ENCODE results near the gene EIF2S1.
"Not testable (repeated sequence)": the region's sequence is repeated elsewhere in the genome, so short reads cannot be mapped to it uniquely, and the experiment has no call there.

The EIF2S1 gene

DNA sequence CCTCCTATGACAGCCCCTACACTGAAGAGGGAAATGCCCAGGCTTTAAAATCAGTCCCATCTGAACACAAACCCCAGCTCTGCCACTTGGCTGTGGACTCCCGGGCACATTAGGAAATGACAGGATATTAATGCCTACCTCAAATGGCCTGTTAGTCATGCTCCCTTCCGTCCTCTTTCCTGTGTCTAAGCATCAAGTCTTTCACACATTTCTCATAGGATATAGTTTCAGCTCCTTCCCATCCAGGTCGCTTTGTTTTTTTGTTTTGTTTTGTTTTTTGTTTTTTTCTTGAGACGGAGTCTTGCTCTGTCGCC lies 35.7 kb downstream of the EIF2S1 start:
- DNase-seq (ENCODE audit: low read depth): no peak
- no peak for TF ChIP-seq CTCF (conservative IDR thresholded peaks at IDR 0.05; ENCODE audit: control insufficient read depth, insufficient read depth, low read depth, low read length)
- H3K4me3 ChIP-seq (ENCODE audit: control insufficient read depth, low read depth, low read length): no peak overlapping the region

GRCh38 chr14:67396381-67396970 lies 36.3 kb downstream of the EIF2S1 start:
- no peak overlapping the region for H3K4me3 ChIP-seq (ENCODE audit: control insufficient read depth, low read depth, low read length)
- no peak for TF ChIP-seq CTCF (conservative IDR thresholded peaks at IDR 0.05; ENCODE audit: control insufficient read depth, insufficient read depth, low read depth, low read length)
- no peak for DNase-seq (ENCODE audit: low read depth)

DNA sequence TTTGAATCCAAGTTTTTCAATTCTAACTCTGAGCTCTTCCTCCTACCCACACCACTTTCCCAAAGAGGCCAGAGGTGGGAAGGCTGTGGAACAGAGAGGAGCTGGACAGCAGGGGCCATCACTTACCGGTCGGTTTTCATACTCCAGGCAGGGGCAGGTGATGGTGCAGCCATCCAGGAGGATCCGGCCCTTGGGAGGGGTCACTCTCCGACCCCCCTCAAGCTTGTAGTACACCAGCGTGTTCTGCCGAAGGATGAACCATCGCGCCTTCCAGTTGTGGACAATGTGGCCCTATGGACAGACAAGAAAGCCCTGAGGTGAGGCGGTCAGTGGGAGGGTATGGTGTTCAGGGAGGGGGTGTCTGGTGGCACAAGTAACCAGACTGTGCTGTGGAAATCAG lies 37.4 kb downstream of the EIF2S1 start:
- H3K4me3 ChIP-seq (ENCODE audit: control insufficient read depth, low read depth, low read length): no peak overlapping the region
- no peak for TF ChIP-seq CTCF (conservative IDR thresholded peaks at IDR 0.05; ENCODE audit: control insufficient read depth, insufficient read depth, low read depth, low read length)
- DNase-seq (ENCODE audit: low read depth): no peak

GRCh38 chr14:67400434-67400833 lies 40.3 kb downstream of the EIF2S1 start:
- H3K4me3 ChIP-seq (ENCODE audit: control insufficient read depth, low read depth, low read length): no peak overlapping the region
- TF ChIP-seq CTCF (conservative IDR thresholded peaks at IDR 0.05; ENCODE audit: control insufficient read depth, insufficient read depth, low read depth, low read length): no peak
- no peak for DNase-seq (ENCODE audit: low read depth)

GRCh38 chr14:67405771-67406170 lies 45.6 kb downstream of the EIF2S1 start:
- TF ChIP-seq CTCF (conservative IDR thresholded peaks at IDR 0.05; ENCODE audit: control insufficient read depth, insufficient read depth, low read depth, low read length): no peak
- no peak overlapping the region for H3K4me3 ChIP-seq (ENCODE audit: control insufficient read depth, low read depth, low read length)
- no peak for DNase-seq (ENCODE audit: low read depth)

DNA sequence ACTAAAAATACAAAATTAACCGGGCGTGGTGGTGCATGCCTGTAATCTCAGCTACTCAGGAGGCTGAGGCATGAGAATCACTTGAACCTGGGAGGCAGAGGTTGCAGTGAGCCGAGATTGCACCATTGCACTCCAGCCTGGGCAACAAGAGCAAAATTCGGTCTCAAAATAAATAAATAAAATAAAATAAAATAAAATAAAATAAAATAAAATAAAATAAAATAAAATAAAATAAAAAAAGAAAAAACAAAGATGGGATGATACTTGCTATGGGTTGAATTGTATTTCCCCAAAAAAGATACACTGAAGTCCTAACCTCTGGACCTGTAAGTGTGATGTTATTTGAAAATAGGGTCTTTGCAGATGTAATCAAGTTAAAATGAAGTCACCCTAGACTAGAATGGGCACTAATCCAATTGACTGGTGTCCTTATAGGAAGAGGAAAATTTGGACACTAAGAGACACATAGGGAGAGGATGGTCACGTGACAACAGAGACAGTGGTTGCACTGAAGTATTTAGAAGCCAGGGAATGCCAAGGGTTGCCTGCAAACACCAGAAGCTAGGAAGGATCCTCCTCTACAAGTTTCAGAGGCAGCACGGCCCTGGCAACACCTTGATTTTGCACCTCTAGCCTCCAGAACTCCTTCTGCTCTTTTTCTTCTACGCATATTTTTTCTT lies 48.1 kb downstream of the EIF2S1 start:
- not testable (repeated sequence) for H3K4me3 ChIP-seq (ENCODE audit: control insufficient read depth, low read depth, low read length); DNase-seq (ENCODE audit: low read depth)

DNA sequence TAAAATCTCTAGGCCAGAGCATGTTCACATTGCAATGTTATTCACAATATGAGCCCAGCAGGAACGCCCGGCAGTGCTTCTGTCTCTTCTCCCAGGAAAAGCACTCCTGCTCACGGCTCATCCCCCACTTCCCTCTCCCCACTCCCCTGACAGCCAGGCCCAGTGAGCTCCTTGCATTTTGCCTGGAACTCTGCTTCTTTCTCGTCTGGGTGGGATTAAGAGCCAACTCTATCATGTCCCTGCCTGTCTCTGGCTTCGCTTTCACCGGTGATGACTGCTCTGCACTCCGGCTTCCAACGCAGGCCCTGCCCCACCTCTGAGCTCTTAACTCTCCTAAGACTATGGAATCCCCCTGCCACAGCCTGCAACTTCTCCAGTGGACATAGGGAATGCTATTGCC lies 49.3 kb downstream of the EIF2S1 start:
- no peak for TF ChIP-seq CTCF (conservative IDR thresholded peaks at IDR 0.05; ENCODE audit: control insufficient read depth, insufficient read depth, low read depth, low read length)

More for the DNA sequence above, 49.3 kb downstream of the EIF2S1 start:
- no peak overlapping the region for H3K4me3 ChIP-seq (ENCODE audit: control insufficient read depth, low read depth, low read length)
- no peak for DNase-seq (ENCODE audit: low read depth)
